Gastroesophageal sphincter (tissue), 4 donors: ENCODE measurements around the gene GASK1A. TPM values are rescaled to one million over a fixed set of nuclear protein-coding genes. Genes with fewer than 3 reads are reported as not detected.

Experiments used
- ATAC-seq: fragments of 150-250 bp; one replicate; pipeline ENCODE4 v1.9.1; 2016; ENCODE audit warnings: mild to moderate bottlenecking, moderate library complexity
- H3K27ac ChIP-seq, 4 donors: fragments of 200-600 bp; sonication (generic) in 3 of 4; 1 replicate in 3 of 4; 2 replicates in 1 of 4; pipeline ENCODE4 v1.5.1; 2016 to 2019
- H3K27me3 ChIP-seq: fragments of 200-600 bp; sonication (generic); one replicate; pipeline ENCODE4 v1.5.1; 2019
- H3K36me3 ChIP-seq, 2 donors: fragments of 200-600 bp; sonication (generic); one replicate each; pipeline ENCODE4 v1.5.1; 2019; ENCODE audit warnings: control low read depth in 1 of 2
- H3K4me1 ChIP-seq, 3 donors: fragments of 200-600 bp; sonication (generic); 1 replicate in 2 of 3; 2 replicates in 1 of 3; pipeline ENCODE4 v1.5.1; 2016 to 2019; ENCODE audit warnings: control low read depth in 2 of 3
- H3K4me3 ChIP-seq, 2 donors: fragments of 200-600 bp; sonication (generic); one replicate each; pipeline ENCODE4 v1.5.1; 2019; ENCODE audit warnings: mild to moderate bottlenecking in 1 of 2, moderate library complexity in 1 of 2
- H3K9me3 ChIP-seq, 3 donors: fragments of 200-600 bp; sonication (generic); one replicate each; pipeline ENCODE4 v1.5.1; 2017 to 2019; ENCODE audit warnings: control low read depth in 2 of 3
- CTCF ChIP-seq, 4 experiments: fragments of 200-600 bp in 2 of 4; fragments of 450-650 bp in 2 of 4; sonication (generic) in 1 of 4; IDR thresholded peaks; one replicate each; pipeline ENCODE4 v1.5.1; 2017 to 2019; ENCODE audit warnings: antibody characterized with exemption in 4 of 4, mild to moderate bottlenecking in 2 of 4, moderate library complexity in 2 of 4
- EP300 ChIP-seq: sonication (generic); formaldehyde crosslinking; IDR thresholded peaks from one replicate; pipeline ENCODE4 v1.6.1; 2017; ENCODE audit warnings: antibody characterized with exemption, mild to moderate bottlenecking
- POLR2A ChIP-seq, 2 donors: fragments of 450-650 bp; IDR thresholded peaks; one replicate each; pipeline ENCODE4 v1.6.1; 2017; ENCODE audit warnings: antibody characterized with exemption in 2 of 2, mild to moderate bottlenecking in 2 of 2, moderate library complexity in 1 of 2
- POLR2AphosphoS5 ChIP-seq: sonication (generic); formaldehyde crosslinking; IDR thresholded peaks from one replicate; pipeline ENCODE4 v1.6.1; 2017; ENCODE audit warnings: antibody characterized with exemption
- WGBS, 2 donors: methylation state at CpG; one replicate each; pipeline ENCODE4 v1.1.5; 2018; ENCODE audit warnings: low coverage in 1 of 2; 5-methylcytosine and 5-hydroxymethylcytosine counted together
- total RNA-seq, 4 donors: library from RNA; depleted of rRNA; stranded (reverse); fragments of >200 nt; gene quantifications; one replicate each; pipeline ENCODE4 v1.1.0, GENCODE V29; 2016

Gene GASK1A
- total RNA-seq, 4 donors from 2014 or later = 11.5 to 49.3 (median 24.2) TPM

GRCh38 chr3:42999212-42999611 lies 20.1 kb downstream of the GASK1A start:
- WGBS, 2 donors = 82 to 83% methylated on average over 1 to 2 of the region's 3 CpGs
- Histone ChIP-seq H3K27me3 (no peaks in the 10 kb centered on the region), H3K36me3 (no peaks in the 10 kb centered on the region), H3K4me1 (peaks cover 41 to 84% (median 46%) of the 10 kb centered on the region in 3 donors), H3K27ac (peak overlapping the region; percentile 83 to 88 (median 87)), H3K4me3 (no peak overlapping the region), H3K9me3 (no peaks in the 10 kb centered on the region)
- ATAC-seq = no peak
- TF ChIP-seq EP300 = no peak
- TF ChIP-seq POLR2A (IDR thresholded peaks at IDR 0.05) = no peak
- no peak for TF ChIP-seq CTCF (IDR thresholded peaks at IDR 0.05)
- no peak for TF ChIP-seq POLR2AphosphoS5

GRCh38 chr3:42999632-43000031 lies 20.5 kb downstream of the GASK1A start:
- Histone ChIP-seq H3K4me1 (peaks cover 41 to 88% (median 46%) of the 10 kb centered on the region in 3 donors), H3K27ac (peak overlapping the region; percentile 83 to 88 (median 87)), H3K9me3 (no peaks in the 10 kb centered on the region), H3K4me3 (no peak overlapping the region), H3K36me3 (no peaks in the 10 kb centered on the region), H3K27me3 (no peaks in the 10 kb centered on the region)
- WGBS, 2 donors = 64 to 83% methylated on average over 3 to 4 of the region's 4 CpGs
- ATAC-seq = no peak
- no peak for TF ChIP-seq EP300
- TF ChIP-seq POLR2AphosphoS5 = no peak
- TF ChIP-seq POLR2A (IDR thresholded peaks at IDR 0.05) = no peak
- no peak for TF ChIP-seq CTCF (IDR thresholded peaks at IDR 0.05)

GRCh38 chr3:43000387-43000786 lies 21.3 kb downstream of the GASK1A start:
- WGBS, 2 donors = 55% methylated on average over 4 of the region's 4 CpGs
- TF ChIP-seq CTCF (IDR thresholded peaks at IDR 0.05) (no peak), EP300 (no peak), POLR2AphosphoS5 (no peak), POLR2A (IDR thresholded peaks at IDR 0.05) (no peak)
- no peak for ATAC-seq
- Histone ChIP-seq H3K27ac (peak overlapping the region; percentile 83 to 88 (median 87)), H3K4me3 (no peak overlapping the region), H3K36me3 (no peaks in the 10 kb centered on the region), H3K27me3 (no peaks in the 10 kb centered on the region), H3K9me3 (no peaks in the 10 kb centered on the region), H3K4me1 (peaks cover 41 to 92% (median 46%) of the 10 kb centered on the region in 3 donors)

GRCh38 chr3:43001094-43001553 lies 22.0 kb downstream of the GASK1A start:
- peak; percentile 79 for TF ChIP-seq EP300
- no peak for TF ChIP-seq POLR2A (IDR thresholded peaks at IDR 0.05)
- peak in 1 of 4 experiments; percentile 6 for TF ChIP-seq CTCF (IDR thresholded peaks at IDR 0.05)
- peak; percentile 98 for TF ChIP-seq POLR2AphosphoS5
- Histone ChIP-seq H3K4me1 (peaks cover 41 to 85% (median 46%) of the 10 kb centered on the region in 3 donors), H3K27ac (peak overlapping the region; percentile 83 to 88 (median 87)), H3K9me3 (no peaks in the 10 kb centered on the region), H3K36me3 (no peaks in the 10 kb centered on the region), H3K27me3 (no peaks in the 10 kb centered on the region), H3K4me3 (no peak overlapping the region)
- WGBS, 2 donors = 51% methylated on average over 5 of the region's 8 CpGs; no CpG with 5 or more reads in 1 of the 2 donors
- ATAC-seq = peak; percentile 95

GRCh38 chr3:43001556-43002121 lies 22.5 kb downstream of the GASK1A start:
- TF ChIP-seq POLR2AphosphoS5 (no peak), CTCF (IDR thresholded peaks at IDR 0.05) (no peak), POLR2A (IDR thresholded peaks at IDR 0.05) (no peak), EP300 (no peak)
- WGBS, 2 donors = 40 to 42% methylated on average over 3 to 5 of the region's 5 CpGs
- Histone ChIP-seq H3K4me3 (peak overlapping the region in 1 of 2 donors; percentile 29), H3K9me3 (no peaks in the 10 kb centered on the region), H3K27me3 (no peaks in the 10 kb centered on the region), H3K4me1 (peaks cover 38 to 79% (median 42%) of the 10 kb centered on the region in 3 donors), H3K27ac (peak overlapping the region; percentile 83 to 88 (median 87)), H3K36me3 (no peaks in the 10 kb centered on the region)
- no peak for ATAC-seq
